Activated CD4-positive, CD25-positive, alpha-beta regulatory T cell treated with anti-CD3 and anti-CD28 coated beads, Interleukin-2, amount 50 U/mL, for 24 hours (primary cell): ENCODE data around the gene RYK.

ENCODE experiments used
- ATAC-seq, 2 donors: fragments of 150-1000 bp; cut with Tn5 transposase; one replicate each; pipeline ENCODE4 v1.10.0; 2021; ENCODE audit warnings: mild to moderate bottlenecking in 1 of 2, moderate library complexity in 1 of 2

RYK gene

DNA sequence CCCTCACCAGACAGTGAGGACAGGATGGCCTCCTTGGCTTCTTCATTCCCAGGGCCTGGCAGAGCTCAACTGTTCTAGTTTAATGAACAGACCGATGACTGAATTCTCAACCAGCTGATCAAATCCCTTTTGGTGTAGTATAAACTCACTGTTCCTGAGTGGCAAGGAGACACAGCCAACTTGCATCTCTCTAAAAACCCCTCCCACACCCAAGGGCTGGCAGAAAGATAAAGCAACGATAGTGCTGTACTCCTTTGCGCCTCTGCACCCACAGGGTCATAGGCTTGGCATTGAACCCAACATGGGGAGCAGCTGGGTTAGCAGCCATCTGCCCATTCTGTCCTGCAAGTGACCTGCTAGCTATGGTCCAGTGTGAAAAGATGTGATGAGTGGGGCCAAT, 103.2 kb downstream of the RYK start:
- ATAC-seq = no peak

DNA sequence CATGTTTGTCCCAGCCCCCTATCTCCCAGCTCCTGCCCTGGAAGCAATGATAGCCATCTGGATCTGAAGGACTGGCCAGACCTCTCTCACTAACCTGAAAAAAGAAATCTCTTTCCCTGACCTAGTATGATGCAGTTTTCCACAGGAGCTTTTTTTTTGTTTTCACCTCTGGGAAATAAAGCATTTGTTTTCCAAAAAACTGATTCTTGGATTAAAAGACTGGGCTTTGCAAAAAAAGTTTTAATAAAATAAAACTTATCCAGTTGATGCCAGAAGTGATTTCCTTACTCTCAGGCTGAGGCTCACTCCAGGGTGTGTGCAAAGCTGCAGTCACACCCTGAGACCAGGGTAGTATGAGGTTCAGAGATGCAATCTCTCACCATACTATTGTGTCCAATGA, 104.0 kb downstream of the RYK start:
- ATAC-seq = no peak

DNA sequence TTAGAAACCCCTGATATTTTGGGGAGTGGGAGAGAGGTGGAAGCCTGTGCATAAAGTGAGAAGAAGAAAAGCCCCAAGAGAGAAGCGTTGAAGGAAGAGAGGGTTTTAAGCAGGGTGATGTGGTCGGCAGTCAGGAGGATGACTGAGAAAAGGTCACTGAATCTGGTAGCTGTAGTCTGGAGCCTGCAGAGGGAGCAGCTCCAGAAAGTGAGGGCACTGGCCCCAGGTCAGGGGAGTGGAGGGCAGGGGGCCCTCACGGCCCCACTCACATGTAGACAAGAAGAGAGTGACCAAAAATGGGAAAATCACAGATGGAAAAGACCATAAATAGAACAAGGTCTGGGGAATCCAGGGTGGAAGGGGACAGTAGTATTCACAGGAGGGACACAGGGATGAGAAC, 105.5 kb downstream of the RYK start:
- ATAC-seq = no peak

DNA sequence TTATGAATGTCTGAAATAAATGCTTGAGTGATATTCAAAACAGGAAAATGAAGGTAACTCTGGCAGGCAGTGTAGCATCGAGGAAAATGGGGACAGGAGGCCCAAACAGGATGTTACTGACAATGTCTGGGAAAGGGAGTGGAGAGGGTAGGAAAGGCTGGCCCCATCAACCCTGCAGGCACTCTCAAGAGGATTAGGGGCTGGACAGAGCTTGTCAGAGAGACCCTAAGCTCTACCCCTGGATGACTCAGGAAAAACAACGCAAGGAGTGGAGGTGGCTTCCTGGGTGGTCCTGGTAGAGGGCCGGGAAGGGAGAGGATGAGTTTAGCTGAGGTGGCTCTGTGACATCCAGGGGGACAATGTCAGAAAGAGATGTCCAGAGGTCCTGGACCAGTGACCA, 106.0 kb downstream of the RYK start:
- no peak for ATAC-seq

DNA sequence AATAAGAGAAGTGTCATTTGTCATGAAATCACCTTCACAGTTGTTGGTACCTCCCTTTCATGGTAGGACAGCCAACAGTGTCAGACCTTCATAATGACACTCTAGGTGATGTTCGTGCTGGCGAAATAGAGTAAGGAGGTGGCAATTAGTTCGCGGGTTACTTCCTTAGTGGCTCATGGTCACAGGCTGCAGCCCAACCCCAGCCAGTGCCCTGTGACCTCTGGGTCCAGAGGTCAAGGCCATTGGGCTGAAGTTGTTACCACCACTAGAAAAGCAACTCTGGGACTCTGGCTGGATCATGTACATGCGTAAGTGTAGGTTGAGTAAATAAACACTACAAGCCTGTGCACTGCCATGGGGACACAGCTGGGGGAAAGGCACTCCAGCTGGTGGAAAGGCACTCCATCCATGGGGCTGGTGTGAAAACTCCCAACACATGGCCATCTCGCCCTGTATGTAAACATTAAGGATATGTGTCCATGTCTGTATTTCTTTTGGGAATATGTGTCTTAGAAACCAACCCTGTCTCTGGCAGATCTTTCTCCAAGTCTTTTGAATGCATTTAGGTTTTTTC, 106.7 kb downstream of the RYK start:
- no peak for ATAC-seq

DNA sequence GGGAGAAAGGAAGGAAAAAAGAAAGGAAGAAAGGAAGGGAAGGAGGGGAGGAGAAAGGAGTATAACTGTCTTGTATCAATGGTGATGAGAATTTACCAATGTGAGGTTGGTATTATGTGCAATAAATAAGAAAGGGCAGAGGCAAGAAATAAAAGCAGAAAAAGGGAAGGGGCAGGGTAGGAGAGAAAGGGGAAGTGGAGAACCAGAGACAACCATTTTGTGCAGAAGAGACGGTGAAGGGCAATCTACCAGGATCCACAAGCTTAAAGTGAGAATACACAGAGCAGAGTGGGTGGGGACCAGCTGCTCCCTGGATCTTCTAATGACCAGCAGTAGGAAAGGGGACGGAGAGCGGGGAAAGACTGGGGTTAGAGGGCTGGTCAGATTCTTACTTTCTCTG, 114.1 kb downstream of the RYK start:
- no peak for ATAC-seq

DNA sequence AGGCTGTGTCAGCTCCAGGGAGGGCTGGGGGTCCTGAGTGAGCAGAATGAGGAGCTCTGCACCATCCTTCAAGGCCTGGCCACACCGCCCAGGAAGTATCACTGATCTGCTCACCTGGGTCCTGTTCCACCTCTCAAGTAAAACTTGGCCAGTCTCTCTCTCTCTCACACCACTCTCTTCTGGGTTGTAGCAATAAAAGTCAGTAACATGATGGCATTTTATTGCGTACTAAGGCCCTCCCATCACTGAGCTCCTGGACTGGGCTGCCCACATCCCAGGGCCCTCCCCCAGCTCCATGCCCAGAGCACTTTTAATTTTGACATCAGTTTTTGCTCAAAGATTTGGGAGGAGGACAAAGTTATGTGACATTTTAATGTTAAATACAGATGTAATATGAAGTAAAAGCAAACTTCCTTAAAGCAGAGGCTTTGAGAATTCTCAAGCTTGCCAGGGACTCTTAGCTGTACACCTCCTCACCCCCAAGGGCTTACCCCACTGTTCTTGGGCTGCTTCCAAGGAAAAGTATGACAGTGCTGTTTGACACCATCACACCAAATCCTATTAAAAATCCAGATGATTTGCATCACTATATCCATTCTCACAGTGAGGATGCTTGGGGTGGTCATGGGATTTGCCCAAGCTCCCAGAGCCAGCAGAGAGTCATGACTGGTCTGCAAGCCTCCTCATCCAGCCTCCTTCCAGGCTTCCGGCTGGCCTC, 115.8 kb downstream of the RYK start:
- ATAC-seq = no peak

DNA sequence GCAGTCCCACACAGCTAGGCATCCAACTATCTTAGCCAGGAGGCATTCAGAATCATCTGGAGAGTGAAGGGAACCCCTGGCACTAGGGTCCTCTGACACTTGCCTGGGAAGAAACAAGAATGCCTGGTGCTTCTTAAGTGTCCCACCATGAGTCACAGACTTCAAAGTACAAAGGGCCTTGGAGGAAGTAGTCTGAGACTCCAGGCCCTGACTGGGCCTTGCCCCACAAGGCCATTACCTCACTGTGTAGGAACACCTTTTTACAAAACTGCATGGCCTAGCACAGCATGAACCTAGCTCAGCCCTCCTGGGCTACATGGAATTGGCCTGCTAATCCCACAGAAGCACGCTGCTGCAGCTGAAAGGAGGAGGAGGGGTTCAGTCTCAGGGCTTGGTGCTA, 116.4 kb downstream of the RYK start:
- no peak for ATAC-seq

DNA sequence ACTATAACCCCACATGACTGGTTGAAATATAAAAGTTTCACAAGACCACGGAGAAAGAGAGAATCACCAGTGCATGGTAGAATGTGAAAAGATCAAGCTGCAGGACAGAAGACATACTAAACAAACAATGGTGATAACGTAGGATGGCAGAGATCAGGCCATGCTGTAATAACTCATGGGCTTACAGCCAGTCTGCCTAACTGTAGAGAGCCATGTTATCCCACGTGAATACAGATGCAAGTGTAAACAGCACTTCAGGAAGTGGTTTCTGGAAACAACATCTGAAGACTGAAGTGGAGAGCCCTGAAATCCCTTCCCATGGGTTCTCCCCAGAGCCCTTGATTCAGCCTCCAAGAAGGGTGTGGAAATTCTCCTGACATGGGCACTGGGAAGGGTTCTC, 117.7 kb downstream of the RYK start:
- ATAC-seq = no peak

DNA sequence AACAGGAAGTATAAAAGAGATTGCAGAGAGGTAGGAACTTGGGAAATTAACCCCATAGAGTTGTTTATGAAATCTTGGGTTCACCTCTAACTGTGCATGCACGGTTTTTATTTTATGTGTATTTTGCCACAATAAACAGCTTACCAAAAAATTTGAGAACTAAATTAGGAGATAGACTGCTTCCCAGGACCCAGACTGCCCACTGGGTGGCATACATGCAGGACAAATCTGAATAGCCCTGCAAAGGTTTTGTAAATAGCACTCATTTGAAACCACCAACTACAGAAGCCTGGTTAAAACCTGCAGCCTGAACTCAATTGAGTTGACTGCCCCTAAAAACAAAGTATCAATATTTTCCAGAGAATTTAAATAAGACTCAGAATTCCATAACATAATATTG, 124.5 kb downstream of the RYK start:
- no peak for ATAC-seq

DNA sequence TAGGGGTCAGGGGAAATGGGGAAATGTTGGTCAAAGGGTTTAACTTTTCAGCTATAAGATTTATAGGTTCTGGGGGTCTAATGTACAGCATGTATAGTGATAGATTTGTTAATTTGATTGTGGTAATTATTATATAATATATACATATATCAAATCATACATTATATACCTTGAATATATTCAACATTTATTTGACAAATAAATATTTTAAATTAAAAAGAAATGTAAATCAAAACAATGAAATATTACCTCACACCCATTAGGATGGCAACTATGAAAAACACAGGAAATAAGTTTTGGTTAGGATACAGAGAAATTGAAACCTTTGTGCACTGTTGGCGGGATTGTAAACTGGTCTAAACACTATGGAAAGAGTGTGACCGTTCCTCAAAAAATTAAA, 135.9 kb downstream of the RYK start:
- ATAC-seq = no peak

DNA sequence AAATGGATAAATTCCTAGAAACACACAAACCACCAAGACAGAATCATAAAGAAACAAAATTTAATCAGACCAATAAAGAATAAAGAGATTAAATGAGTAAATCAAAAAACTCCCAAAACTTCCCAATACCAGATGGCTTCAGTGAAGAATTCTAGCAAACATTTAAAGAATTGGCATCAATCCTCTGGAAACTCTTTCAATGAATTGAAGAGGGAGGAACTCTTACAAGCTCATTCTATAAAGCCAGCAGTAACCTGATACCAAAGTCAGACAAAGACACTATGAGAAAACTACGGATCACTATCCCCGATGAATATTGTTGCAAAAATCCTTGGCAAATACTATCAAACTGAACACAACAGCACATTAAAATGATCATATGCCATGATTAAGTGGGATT, 139.0 kb downstream of the RYK start:
- no peak for ATAC-seq

DNA sequence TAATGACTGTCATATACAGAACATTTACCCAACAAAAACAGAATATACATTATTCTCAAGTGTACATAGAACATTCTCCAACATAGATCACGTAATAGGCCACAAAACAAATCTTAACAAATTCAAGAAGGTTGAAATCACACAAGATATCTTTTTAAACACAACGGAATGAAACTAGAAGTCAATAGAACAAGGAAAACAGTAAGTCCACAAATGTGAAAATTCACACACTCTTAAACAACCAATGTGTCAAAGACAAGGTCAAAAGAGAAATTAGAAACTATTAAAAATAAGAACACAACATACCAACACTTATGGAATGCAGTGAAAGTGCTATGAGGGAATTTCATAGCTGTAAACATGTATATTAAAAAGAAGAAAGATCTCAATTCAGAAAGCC, 139.7 kb downstream of the RYK start:
- ATAC-seq = no peak
